ENCODE data around the gene ALPI.

DNA sequence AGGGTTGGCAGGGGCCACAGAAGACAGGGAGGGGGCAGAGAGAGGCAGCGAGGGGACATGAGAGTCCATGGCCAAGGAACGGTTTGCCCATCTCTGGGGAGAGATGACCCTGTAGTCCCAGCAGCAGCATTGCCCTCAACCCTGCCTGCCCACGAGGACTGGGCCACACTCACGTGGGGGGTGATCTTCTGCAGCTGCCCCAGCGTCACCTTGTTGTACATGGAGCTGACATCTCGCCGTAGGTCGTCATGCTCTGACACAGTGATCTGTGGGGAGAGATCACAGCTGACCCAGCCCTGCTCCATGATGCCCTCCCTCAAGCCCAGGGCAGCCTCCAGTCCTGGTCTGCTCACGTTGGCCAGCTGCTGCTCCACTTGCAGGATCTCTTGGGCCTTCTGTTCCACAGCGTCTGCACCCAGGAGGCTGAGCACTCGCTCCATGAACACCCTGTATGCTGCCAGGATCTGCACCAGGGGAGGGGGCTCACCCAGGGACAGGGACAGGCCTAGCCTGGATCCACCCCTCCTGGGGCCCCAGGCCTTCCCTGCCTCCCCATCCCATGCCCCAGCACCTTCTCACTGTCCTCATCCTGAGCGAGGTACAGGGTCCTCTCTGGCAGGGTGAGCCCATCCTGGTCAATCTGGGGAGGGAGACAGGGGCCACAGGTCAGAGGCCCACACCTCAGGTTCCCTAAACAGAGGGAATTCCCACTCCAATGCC lies 28.8 kb downstream of the ALPI start:
- TF ChIP-seq EZH2 (IDR thresholded peaks at IDR 0.05; ENCODE audit: low read length, missing control alignments) (no peak), CTCF (conservative IDR thresholded peaks at IDR 0.05 in 1 of 2, IDR thresholded peaks at IDR 0.05 in 1 of 2; ENCODE audit: low read depth in 1 of 2, low read length in 2 of 2) (no peak)

Measured in fibroblast of lung (primary cell).